A549 (cell line): ENCODE data around the gene GPX4. TPM values are rescaled to one million over a fixed set of nuclear protein-coding genes. Genes with fewer than 3 reads are reported as not detected.

Source experiments
- ATAC-seq, 2 experiments: fragments of 200-7000 bp in 1 of 2; fragments of >200 bp in 1 of 2; cut with Nextera tagmentation in 1 of 2; cut with Tn5 transposase in 1 of 2; 3 replicates each; pipeline versions ENCODE4 v1.8.0 to v1.9.1; 2018 to 2020; ENCODE audit warnings: mild to moderate bottlenecking in 1 of 2, moderate library complexity in 1 of 2
- CTCF ChIA-PET: fragments of 300-600 bp; sonication (Branson Sonifier 250); formaldehyde crosslinking; extraction: SDS; loops from one replicate; lab custom pipeline; 2021; ENCODE audit warnings: antibody characterized with exemption, inconsistent platforms; lab: Yijun Ruan, JAX
- POLR2A ChIA-PET: fragments of 350-600 bp; formaldehyde crosslinking; extraction: SDS; loops from one replicate; lab custom pipeline; 2021; ENCODE audit warnings: antibody characterized with exemption, inconsistent platforms; lab: Yijun Ruan, JAX
- DNase-seq, 2 experiments: peaks; one replicate each; pipeline versions ENCODE4 v3.0.0 to v3.0.0-alpha.2; 2011 to 2016; ENCODE audit warnings: low read depth in 1 of 2, low spot score in 1 of 2
- FAIRE-seq: peaks from 2 replicates; lab custom pipeline; 2011; peaks lifted over from hg19 to GRCh38; lab: Jason Lieb, UNC
- H3K27ac ChIP-seq, 2 experiments: fragments of >200 bp; sonication (Bioruptor Twin); formaldehyde crosslinking; 3 replicates each; pipeline ENCODE4 v1.5.1; 2016 to 2017
- H3K4me1 ChIP-seq: fragments of >200 bp; sonication (Bioruptor Twin); formaldehyde crosslinking; 3 replicates; pipeline ENCODE4 v1.6.1; 2016
- H3K4me2 ChIP-seq: fragments of >200 bp; sonication (Bioruptor Twin); formaldehyde crosslinking; 3 replicates; pipeline ENCODE4 v1.6.1; 2016
- H3K4me3 ChIP-seq: fragments of >200 bp; sonication (Bioruptor Twin); formaldehyde crosslinking; 3 replicates; pipeline ENCODE4 v1.5.1; 2016
- H3K9me3 ChIP-seq: fragments of >200 bp; sonication (Bioruptor Twin); formaldehyde crosslinking; 3 replicates; pipeline ENCODE4 v1.6.1; 2016
- CBX2 ChIP-seq: fragments of 200-600 bp; sonication (generic); IDR thresholded peaks from 2 replicates; pipeline ENCODE4 v1.6.1; 2016; ENCODE audit warnings: low read depth, mild to moderate bottlenecking, borderline replicate concordance
- CBX8 ChIP-seq: fragments of 200-600 bp; sonication (generic); IDR thresholded peaks from 2 replicates; pipeline ENCODE4 v1.6.1; 2016
- CEBPB ChIP-seq, 2 experiments: fragments of >200 bp in 1 of 2; sonication (Bioruptor Twin) in 1 of 2; formaldehyde crosslinking in 1 of 2; IDR thresholded peaks; 2 replicates each; pipeline ENCODE4 v1.6.1; 2012 to 2016
- CHD2 ChIP-seq: fragments of 150-350 bp; IDR thresholded peaks from 2 replicates; pipeline ENCODE4 v1.6.1; 2014; ENCODE audit warnings: low read length; ENCODE audit not compliant: partially characterized antibody
- CHD4 ChIP-seq: fragments of 200-600 bp; sonication (generic); IDR thresholded peaks from 2 replicates; pipeline ENCODE4 v1.6.1; 2016; ENCODE audit warnings: antibody characterized with exemption, mild to moderate bottlenecking, borderline replicate concordance
- EHMT2 ChIP-seq: fragments of 200-600 bp; sonication (generic); IDR thresholded peaks from 2 replicates; pipeline ENCODE4 v1.6.1; 2016; ENCODE audit warnings: antibody characterized with exemption, low read depth, mild to moderate bottlenecking, moderate library complexity
- ESRRA ChIP-seq: fragments of 150-350 bp; IDR thresholded peaks from 2 replicates; pipeline ENCODE4 v1.6.1; 2014; ENCODE audit warnings: mild to moderate bottlenecking, low read length, borderline replicate concordance
- FOSL2 ChIP-seq, 2 experiments: fragments of 450-650 bp in 1 of 2; fragments of >200 bp in 1 of 2; sonication (Bioruptor Twin) in 1 of 2; formaldehyde crosslinking; IDR thresholded peaks; 2 replicates each; pipeline versions ENCODE4 v1.5.0 to v1.6.1; 2016 to 2020; ENCODE audit warnings: mild to moderate bottlenecking in 1 of 2, moderate library complexity in 1 of 2
- FOXS1 ChIP-seq: fragments of 250-450 bp; sonication (Bioruptor Pico); IDR thresholded peaks from 2 replicates; pipeline ENCODE4 v1.5.0; 2020; ENCODE audit warnings: mild to moderate bottlenecking, moderate library complexity
- GATA3 ChIP-seq: IDR thresholded peaks from 2 replicates; pipeline ENCODE4 v1.6.1; 2012; ENCODE audit warnings: borderline replicate concordance
- HDAC2 ChIP-seq: fragments of 200-600 bp; sonication (generic); IDR thresholded peaks from 2 replicates; pipeline ENCODE4 v1.6.1; 2016
- KDM5A ChIP-seq: fragments of 200-600 bp; sonication (generic); IDR thresholded peaks from 2 replicates; pipeline ENCODE4 v1.6.1; 2016; ENCODE audit warnings: antibody characterized with exemption, mild to moderate bottlenecking
- MAZ ChIP-seq: fragments of 150-350 bp; IDR thresholded peaks from 2 replicates; pipeline ENCODE4 v1.6.1; 2014; ENCODE audit warnings: antibody characterized with exemption, low read depth, low read length, borderline replicate concordance
- MYC ChIP-seq: IDR thresholded peaks from 2 replicates; pipeline ENCODE4 v1.6.1; 2012; ENCODE audit warnings: mild to moderate bottlenecking, inconsistent platforms, low read length, improper control_type of control experiment, borderline replicate concordance
- NPAS2 ChIP-seq: fragments of 250-450 bp; sonication (Bioruptor Pico); IDR thresholded peaks from 2 replicates; pipeline ENCODE4 v1.8.0; 2022; ENCODE audit warnings: mild to moderate bottlenecking, moderate library complexity, borderline replicate concordance
- NR3C1 ChIP-seq: fragments of >200 bp; sonication (Bioruptor Twin); formaldehyde crosslinking; IDR thresholded peaks from 3 replicates; pipeline ENCODE4 v1.6.1; 2017
- PHF8 ChIP-seq: fragments of 200-600 bp; sonication (generic); IDR thresholded peaks from 2 replicates; pipeline ENCODE4 v1.6.1; 2016; ENCODE audit warnings: low read depth, mild to moderate bottlenecking, antibody characterized with exemption, moderate library complexity, borderline replicate concordance
- RARB ChIP-seq: fragments of 250-450 bp; sonication (Bioruptor Pico); IDR thresholded peaks from 2 replicates; pipeline ENCODE4 v1.8.0; 2021; ENCODE audit warnings: mild to moderate bottlenecking, moderate library complexity
- RFX5 ChIP-seq: fragments of 450-650 bp; IDR thresholded peaks from 2 replicates; pipeline ENCODE4 v1.7.1; 2014; ENCODE audit warnings: antibody characterized with exemption, mild to moderate bottlenecking, moderate library complexity
- SMC3 ChIP-seq: fragments of >200 bp; sonication (Bioruptor Twin); formaldehyde crosslinking; IDR thresholded peaks from 3 replicates; pipeline ENCODE4 v1.6.1; 2018; ENCODE audit warnings: inconsistent platforms
- ZFP36 ChIP-seq: fragments of 450-650 bp; IDR thresholded peaks from 2 replicates; pipeline ENCODE4 v1.6.1; 2014; ENCODE audit warnings: borderline replicate concordance; ENCODE audit not compliant: partially characterized antibody
- ZNF302 ChIP-seq: fragments of 250-450 bp; sonication (Bioruptor Pico); IDR thresholded peaks from 2 replicates; pipeline ENCODE4 v1.9.0; 2021; ENCODE audit warnings: inconsistent platforms, mild to moderate bottlenecking, moderate library complexity
- WGBS: methylation state at CpG from one replicate; pipeline ENCODE4 v1.1.6; 2017; ENCODE audit errors: missing lambda C conversion rate; 5-methylcytosine and 5-hydroxymethylcytosine counted together
- polyA plus RNA-seq, 4 experiments: library from polyadenylated mRNA; depleted of rRNA in 3 of 4; stranded (reverse); fragments of >200 nt; fragmentation: RNase III in 1 of 4; extraction: RNeasy Plus Mini Kit Qiagen cat#74134 plus additional on column Dnase treatment in 1 of 4; gene quantifications; 2 replicates in 3 of 4; 3 replicates in 1 of 4; pipeline ENCODE4 v1.2.3, GENCODE V29; 2011 to 2017
- TF ChIP-seq, protein P1 (sequence below): fragments of >200 bp; sonication (Bioruptor Twin); formaldehyde crosslinking; IDR thresholded peaks from 3 replicates; pipeline ENCODE4 v1.5.1; 2016
- TF ChIP-seq, protein P2 (sequence below): IDR thresholded peaks from 2 replicates; pipeline ENCODE4 v1.6.1; 2012; ENCODE audit warnings: low read depth, borderline replicate concordance
- TF ChIP-seq, protein P3 (sequence below): fragments of >200 bp; sonication (Bioruptor Twin); formaldehyde crosslinking; IDR thresholded peaks from 3 replicates; pipeline ENCODE4 v1.6.1; 2016
- TF ChIP-seq, protein P4 (sequence below): fragments of 200-600 bp; sonication (generic); IDR thresholded peaks from 2 replicates; pipeline ENCODE4 v1.6.1; 2016; ENCODE audit warnings: antibody characterized with exemption, mild to moderate bottlenecking, moderate library complexity

GPX4 gene
- polyA plus RNA-seq, 2 of the 4 experiments (the other 2 are of a cell fraction) = 248 to 394 TPM

DNA sequence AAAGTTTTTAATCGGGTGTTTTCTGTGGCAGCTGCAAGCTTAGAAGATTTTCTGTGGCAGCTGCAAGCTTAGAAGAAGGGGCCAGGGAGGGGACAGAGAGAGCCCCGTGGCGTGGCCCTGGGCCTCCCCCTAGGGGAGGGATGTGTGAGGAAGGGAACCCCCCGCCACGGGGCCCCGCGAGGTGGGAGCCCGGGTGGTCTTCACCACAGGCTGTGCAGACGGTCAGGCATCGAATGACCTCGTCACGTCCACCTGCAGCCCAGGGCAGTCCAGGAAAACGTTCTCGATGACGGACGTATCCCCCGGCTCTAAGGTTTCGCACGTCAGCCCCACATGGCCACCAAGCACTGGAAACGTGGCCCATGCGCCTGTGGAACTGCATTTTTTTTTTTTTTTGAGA, 17.2 kb upstream of the GPX4 start:
- TF ChIP-seq MAZ = no peak
- TF ChIP-seq FOSL2 (IDR thresholded peaks at IDR 0.05) = no peak
- TF ChIP-seq FOSL2 (CRISPR knock-in tag; IDR thresholded peaks at IDR 0.05) = no peak
- TF ChIP-seq CHD2 = no peak
- no peak for TF ChIP-seq ZNF302 (CRISPR knock-in tag)
- TF ChIP-seq NPAS2 (CRISPR knock-in tag) = no peak
- no peak for TF ChIP-seq KDM5A
- TF ChIP-seq RARB = no peak
- no peak for TF ChIP-seq ESRRA
- TF ChIP-seq, protein P1, sequence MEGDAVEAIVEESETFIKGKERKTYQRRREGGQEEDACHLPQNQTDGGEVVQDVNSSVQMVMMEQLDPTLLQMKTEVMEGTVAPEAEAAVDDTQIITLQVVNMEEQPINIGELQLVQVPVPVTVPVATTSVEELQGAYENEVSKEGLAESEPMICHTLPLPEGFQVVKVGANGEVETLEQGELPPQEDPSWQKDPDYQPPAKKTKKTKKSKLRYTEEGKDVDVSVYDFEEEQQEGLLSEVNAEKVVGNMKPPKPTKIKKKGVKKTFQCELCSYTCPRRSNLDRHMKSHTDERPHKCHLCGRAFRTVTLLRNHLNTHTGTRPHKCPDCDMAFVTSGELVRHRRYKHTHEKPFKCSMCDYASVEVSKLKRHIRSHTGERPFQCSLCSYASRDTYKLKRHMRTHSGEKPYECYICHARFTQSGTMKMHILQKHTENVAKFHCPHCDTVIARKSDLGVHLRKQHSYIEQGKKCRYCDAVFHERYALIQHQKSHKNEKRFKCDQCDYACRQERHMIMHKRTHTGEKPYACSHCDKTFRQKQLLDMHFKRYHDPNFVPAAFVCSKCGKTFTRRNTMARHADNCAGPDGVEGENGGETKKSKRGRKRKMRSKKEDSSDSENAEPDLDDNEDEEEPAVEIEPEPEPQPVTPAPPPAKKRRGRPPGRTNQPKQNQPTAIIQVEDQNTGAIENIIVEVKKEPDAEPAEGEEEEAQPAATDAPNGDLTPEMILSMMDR = no peak
- TF ChIP-seq ZFP36 = no peak
- TF ChIP-seq CHD4 = no peak
- H3K4me3 ChIP-seq = no peak overlapping the region
- CTCF ChIA-PET = interaction anchor here (0.9 kb wide), 1 partner anchor 22 kb away, joined by 4 read pairs; no protein-coding TSS in a partner anchor
- H3K9me3 ChIP-seq = no peaks in the 10 kb centered on the region
- H3K27ac ChIP-seq = no peak overlapping the region
- DNase-seq = no peak
- WGBS = 81% methylated on average over 21 of the region's 21 CpGs
- peaks cover 6% of the 10 kb centered on the region; the same call in 1 of the 3 replicates for H3K4me1 ChIP-seq
- POLR2A ChIA-PET = no interaction called here
- no peak for FAIRE-seq
- H3K4me2 ChIP-seq = no peak overlapping the region
- ATAC-seq = no peak

DNA sequence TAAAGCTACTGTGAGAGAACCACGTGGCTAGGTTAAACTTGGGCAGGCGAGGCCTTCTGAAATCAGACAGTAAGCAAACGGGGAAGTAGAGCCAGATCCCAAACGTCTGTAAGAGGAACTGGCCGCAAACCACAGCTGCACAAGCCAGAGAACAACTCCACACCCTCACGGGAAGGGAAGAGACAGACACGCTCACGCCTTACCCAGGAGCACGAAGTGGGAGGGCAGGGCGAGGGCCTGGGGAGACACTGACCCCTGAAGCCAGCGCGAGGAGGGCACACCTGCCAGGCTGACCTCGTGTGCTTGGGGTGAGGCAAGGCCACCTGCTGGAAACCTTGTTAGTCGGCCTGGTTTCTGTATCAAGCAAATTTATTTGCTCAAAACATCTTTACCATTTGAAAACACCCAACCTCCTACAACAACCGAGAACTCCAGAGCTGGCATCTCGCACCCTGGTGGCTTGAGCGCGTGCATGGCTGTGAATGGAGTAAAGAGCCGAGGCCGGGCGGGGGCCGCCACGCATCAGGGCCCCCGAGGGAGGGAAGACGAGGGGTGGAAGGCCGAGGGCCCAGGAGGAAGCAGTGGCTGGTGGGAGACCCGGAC, 15.9 kb upstream of the GPX4 start:
- POLR2A ChIA-PET = no interaction called here
- no peak overlapping the region for H3K27ac ChIP-seq
- no peak for FAIRE-seq
- 78% methylated on average over 25 of the region's 27 CpGs for WGBS
- TF ChIP-seq CBX8 (no peak), PHF8 (no peak), MYC (no peak), RFX5 (no peak), NR3C1 (no peak), EHMT2 (no peak), GATA3 (no peak), CBX2 (no peak), SMC3 (no peak), ESRRA (no peak), MAZ (no peak), CEBPB (IDR thresholded peaks at IDR 0.05) (no peak), FOXS1 (CRISPR knock-in tag) (no peak), HDAC2 (no peak), RARB (no peak)
- TF ChIP-seq, protein P1 = no peak
- TF ChIP-seq, protein P2, sequence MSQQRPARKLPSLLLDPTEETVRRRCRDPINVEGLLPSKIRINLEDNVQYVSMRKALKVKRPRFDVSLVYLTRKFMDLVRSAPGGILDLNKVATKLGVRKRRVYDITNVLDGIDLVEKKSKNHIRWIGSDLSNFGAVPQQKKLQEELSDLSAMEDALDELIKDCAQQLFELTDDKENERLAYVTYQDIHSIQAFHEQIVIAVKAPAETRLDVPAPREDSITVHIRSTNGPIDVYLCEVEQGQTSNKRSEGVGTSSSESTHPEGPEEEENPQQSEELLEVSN = no peak
- TF ChIP-seq, protein P3, sequence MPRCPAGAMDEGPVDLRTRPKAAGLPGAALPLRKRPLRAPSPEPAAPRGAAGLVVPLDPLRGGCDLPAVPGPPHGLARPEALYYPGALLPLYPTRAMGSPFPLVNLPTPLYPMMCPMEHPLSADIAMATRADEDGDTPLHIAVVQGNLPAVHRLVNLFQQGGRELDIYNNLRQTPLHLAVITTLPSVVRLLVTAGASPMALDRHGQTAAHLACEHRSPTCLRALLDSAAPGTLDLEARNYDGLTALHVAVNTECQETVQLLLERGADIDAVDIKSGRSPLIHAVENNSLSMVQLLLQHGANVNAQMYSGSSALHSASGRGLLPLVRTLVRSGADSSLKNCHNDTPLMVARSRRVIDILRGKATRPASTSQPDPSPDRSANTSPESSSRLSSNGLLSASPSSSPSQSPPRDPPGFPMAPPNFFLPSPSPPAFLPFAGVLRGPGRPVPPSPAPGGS = no peak
- TF ChIP-seq, protein P4, sequence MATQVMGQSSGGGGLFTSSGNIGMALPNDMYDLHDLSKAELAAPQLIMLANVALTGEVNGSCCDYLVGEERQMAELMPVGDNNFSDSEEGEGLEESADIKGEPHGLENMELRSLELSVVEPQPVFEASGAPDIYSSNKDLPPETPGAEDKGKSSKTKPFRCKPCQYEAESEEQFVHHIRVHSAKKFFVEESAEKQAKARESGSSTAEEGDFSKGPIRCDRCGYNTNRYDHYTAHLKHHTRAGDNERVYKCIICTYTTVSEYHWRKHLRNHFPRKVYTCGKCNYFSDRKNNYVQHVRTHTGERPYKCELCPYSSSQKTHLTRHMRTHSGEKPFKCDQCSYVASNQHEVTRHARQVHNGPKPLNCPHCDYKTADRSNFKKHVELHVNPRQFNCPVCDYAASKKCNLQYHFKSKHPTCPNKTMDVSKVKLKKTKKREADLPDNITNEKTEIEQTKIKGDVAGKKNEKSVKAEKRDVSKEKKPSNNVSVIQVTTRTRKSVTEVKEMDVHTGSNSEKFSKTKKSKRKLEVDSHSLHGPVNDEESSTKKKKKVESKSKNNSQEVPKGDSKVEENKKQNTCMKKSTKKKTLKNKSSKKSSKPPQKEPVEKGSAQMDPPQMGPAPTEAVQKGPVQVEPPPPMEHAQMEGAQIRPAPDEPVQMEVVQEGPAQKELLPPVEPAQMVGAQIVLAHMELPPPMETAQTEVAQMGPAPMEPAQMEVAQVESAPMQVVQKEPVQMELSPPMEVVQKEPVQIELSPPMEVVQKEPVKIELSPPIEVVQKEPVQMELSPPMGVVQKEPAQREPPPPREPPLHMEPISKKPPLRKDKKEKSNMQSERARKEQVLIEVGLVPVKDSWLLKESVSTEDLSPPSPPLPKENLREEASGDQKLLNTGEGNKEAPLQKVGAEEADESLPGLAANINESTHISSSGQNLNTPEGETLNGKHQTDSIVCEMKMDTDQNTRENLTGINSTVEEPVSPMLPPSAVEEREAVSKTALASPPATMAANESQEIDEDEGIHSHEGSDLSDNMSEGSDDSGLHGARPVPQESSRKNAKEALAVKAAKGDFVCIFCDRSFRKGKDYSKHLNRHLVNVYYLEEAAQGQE = no peak
- DNase-seq = no peak
- H3K4me3 ChIP-seq = no peak overlapping the region
- CTCF ChIA-PET = no interaction called here
- ATAC-seq = no peak
- H3K4me2 ChIP-seq = no peak overlapping the region
- peaks cover under 1% of the 10 kb centered on the region; the same call in 1 of the 3 replicates for H3K4me1 ChIP-seq
- no peaks in the 10 kb centered on the region for H3K9me3 ChIP-seq
